Ishikawa (cell line): ENCODE measurements around the gene TOP1.

ENCODE experiments used
- CEBPB ChIP-seq: IDR thresholded peaks from 2 replicates; pipeline ENCODE4 v1.6.1; 2012
- EGR1 ChIP-seq: IDR thresholded peaks from 2 replicates; pipeline ENCODE4 v1.6.1; 2012
- EP300 ChIP-seq: IDR thresholded peaks from 2 replicates; pipeline ENCODE4 v1.6.1; 2012; ENCODE audit warnings: borderline replicate concordance
- FOXM1 ChIP-seq: IDR thresholded peaks from 2 replicates; pipeline ENCODE4 v1.6.1; 2012; ENCODE audit warnings: low read depth, borderline replicate concordance
- RAD21 ChIP-seq: IDR thresholded peaks from 2 replicates; pipeline ENCODE4 v1.6.1; 2012; ENCODE audit warnings: low read depth
- TF ChIP-seq, protein P1 (sequence below): IDR thresholded peaks from 2 replicates; pipeline ENCODE4 v1.6.1; 2012
- TF ChIP-seq, protein P2 (sequence below): IDR thresholded peaks from 2 replicates; pipeline ENCODE4 v1.6.1; 2012; ENCODE audit warnings: low read depth, mild to moderate bottlenecking

DNA sequence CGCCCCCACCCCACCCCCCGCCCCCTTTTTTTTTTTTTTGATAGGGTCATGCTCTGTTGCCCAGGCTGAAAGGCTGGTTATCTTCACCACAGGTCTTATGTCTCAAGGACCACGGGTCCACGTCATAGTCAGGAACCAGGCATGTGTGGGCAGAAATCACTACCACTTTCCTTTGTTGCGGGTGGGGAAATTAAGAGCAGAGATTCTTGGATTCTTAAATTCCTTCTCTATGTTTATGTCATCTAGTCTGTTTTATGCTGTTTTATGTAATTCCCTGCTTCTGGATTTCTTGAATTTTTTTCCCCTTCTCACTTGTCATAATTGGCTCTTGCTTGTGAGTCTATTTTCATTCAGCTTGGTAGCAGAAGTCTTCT, 82.9 kb downstream of the TOP1 start:
- no peak for TF ChIP-seq EP300
- TF ChIP-seq, protein P1, sequence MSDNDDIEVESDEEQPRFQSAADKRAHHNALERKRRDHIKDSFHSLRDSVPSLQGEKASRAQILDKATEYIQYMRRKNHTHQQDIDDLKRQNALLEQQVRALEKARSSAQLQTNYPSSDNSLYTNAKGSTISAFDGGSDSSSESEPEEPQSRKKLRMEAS = no peak
- no peak for TF ChIP-seq FOXM1
- TF ChIP-seq, protein P2, sequence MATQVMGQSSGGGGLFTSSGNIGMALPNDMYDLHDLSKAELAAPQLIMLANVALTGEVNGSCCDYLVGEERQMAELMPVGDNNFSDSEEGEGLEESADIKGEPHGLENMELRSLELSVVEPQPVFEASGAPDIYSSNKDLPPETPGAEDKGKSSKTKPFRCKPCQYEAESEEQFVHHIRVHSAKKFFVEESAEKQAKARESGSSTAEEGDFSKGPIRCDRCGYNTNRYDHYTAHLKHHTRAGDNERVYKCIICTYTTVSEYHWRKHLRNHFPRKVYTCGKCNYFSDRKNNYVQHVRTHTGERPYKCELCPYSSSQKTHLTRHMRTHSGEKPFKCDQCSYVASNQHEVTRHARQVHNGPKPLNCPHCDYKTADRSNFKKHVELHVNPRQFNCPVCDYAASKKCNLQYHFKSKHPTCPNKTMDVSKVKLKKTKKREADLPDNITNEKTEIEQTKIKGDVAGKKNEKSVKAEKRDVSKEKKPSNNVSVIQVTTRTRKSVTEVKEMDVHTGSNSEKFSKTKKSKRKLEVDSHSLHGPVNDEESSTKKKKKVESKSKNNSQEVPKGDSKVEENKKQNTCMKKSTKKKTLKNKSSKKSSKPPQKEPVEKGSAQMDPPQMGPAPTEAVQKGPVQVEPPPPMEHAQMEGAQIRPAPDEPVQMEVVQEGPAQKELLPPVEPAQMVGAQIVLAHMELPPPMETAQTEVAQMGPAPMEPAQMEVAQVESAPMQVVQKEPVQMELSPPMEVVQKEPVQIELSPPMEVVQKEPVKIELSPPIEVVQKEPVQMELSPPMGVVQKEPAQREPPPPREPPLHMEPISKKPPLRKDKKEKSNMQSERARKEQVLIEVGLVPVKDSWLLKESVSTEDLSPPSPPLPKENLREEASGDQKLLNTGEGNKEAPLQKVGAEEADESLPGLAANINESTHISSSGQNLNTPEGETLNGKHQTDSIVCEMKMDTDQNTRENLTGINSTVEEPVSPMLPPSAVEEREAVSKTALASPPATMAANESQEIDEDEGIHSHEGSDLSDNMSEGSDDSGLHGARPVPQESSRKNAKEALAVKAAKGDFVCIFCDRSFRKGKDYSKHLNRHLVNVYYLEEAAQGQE = no peak
- no peak for TF ChIP-seq CEBPB
- no peak for TF ChIP-seq EGR1
- TF ChIP-seq RAD21 = no peak
